GM11168 (cell line): ENCODE measurements around the gene PARD3.
"Not testable (repeated sequence)": the region's sequence is repeated elsewhere in the genome, so short reads cannot be mapped to it uniquely, and the experiment has no call there.

Experiments
- in situ Hi-C: fragments of 300-500 bp; cut with MboI; formaldehyde crosslinking; loops from one replicate; pipeline ENCODE4 v1.12.0; 2022; ENCODE audit warnings: low sequenced_read_pairs; ENCODE audit not compliant: unreplicated experiment

PARD3 gene

GRCh38 chr10:34722404-34722803, 92.7 kb downstream of the PARD3 start:
- in situ Hi-C loops, result no loop called here

- in situ Hi-C loops, result no loop called here
These were observed 93.8 kb downstream of the PARD3 start for GRCh38 chr10:34721208-34721840.

GRCh38 chr10:34719746-34720145, 95.3 kb downstream of the PARD3 start:
- in situ Hi-C loops, result no loop called here

- in situ Hi-C loops, result no loop called here
These were observed 95.8 kb downstream of the PARD3 start for GRCh38 chr10:34719328-34719727.

- in situ Hi-C loops, result no loop called here
These were observed 97.7 kb downstream of the PARD3 start for GRCh38 chr10:34717429-34717828.

GRCh38 chr10:34716958-34717357, 98.1 kb downstream of the PARD3 start:
- in situ Hi-C loops, result no loop called here

- in situ Hi-C loops, result no loop called here
These were observed 98.9 kb downstream of the PARD3 start for GRCh38 chr10:34716234-34716633.

- in situ Hi-C loops, result no loop called here
These were observed 99.4 kb downstream of the PARD3 start for GRCh38 chr10:34715511-34716187.

GRCh38 chr10:34713875-34714274, 101.2 kb downstream of the PARD3 start:
- in situ Hi-C loops, result no loop called here

- in situ Hi-C loops, result no loop called here
These were observed 103.6 kb downstream of the PARD3 start for GRCh38 chr10:34711500-34711899.

GRCh38 chr10:34710391-34710751, 104.7 kb downstream of the PARD3 start:
- in situ Hi-C loops, result no loop called here

GRCh38 chr10:34709637-34710390, 105.3 kb downstream of the PARD3 start:
- in situ Hi-C loops, result no loop called here

GRCh38 chr10:34707656-34708055, 107.4 kb downstream of the PARD3 start:
- in situ Hi-C loops, result no loop called here

- in situ Hi-C loops, result not testable (repeated sequence)
These were observed 108.1 kb downstream of the PARD3 start for GRCh38 chr10:34706992-34707391.

- in situ Hi-C loops, result no loop called here
These were observed 108.9 kb downstream of the PARD3 start for GRCh38 chr10:34706147-34706546.

GRCh38 chr10:34705563-34705962, 109.5 kb downstream of the PARD3 start:
- in situ Hi-C loops, result no loop called here

GRCh38 chr10:34704526-34705184, 110.4 kb downstream of the PARD3 start:
- in situ Hi-C loops, result no loop called here

- in situ Hi-C loops, result no loop called here
These were observed 112.1 kb downstream of the PARD3 start for GRCh38 chr10:34702982-34703381.

GRCh38 chr10:34702093-34702937, 112.8 kb downstream of the PARD3 start:
- in situ Hi-C loops, result no loop called here

GRCh38 chr10:34701194-34701593, 113.9 kb downstream of the PARD3 start:
- in situ Hi-C loops, result no loop called here
